Epithelial cell of proximal tubule (primary cell): ENCODE results near the gene NBEA. TPM values are rescaled to one million over a fixed set of nuclear protein-coding genes. Genes with fewer than 3 reads are reported as not detected.

Experiments used
- DNase-seq: peaks from one replicate; pipeline ENCODE4 v3.0.0-alpha.2; 2011; ENCODE audit warnings: low read depth
- H3K4me3 ChIP-seq: 2 replicates; pipeline ENCODE4 v1.5.1; 2011; ENCODE audit warnings: low read depth, mild to moderate bottlenecking, low read length
- total RNA-seq: library from RNA; depleted of rRNA; stranded (reverse); fragments of >200 nt; gene quantifications from 2 replicates; pipeline ENCODE4 v1.2.3, GENCODE V29; 2015
- TF ChIP-seq, protein P1 (sequence below): conservative IDR thresholded peaks from 2 replicates; pipeline ENCODE4 v1.5.1; 2012; ENCODE audit warnings: low read depth, mild to moderate bottlenecking, low read length

NBEA gene
- total RNA-seq, 1 donor from 2014 or later: 2.7 TPM

DNA sequence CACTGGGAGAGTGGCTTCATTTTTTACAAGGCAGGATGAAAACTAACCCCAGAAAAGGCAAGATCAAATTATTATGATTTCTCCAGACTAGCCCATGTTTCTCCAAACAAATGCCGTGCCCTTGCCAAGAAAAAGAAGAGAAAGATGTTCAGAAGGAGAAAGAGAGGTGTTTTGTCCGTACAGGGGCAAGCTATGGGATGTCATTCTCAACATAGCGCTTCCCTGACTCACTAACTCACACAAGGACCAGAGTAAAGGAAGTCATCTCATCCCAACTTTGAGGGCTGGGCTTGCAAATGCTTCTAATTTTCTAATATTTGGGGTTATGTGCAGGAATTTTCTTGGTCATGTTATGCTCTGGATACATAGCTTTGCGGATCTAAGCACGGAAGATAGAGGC, 758.6 kb downstream of the NBEA start:
- TF ChIP-seq, protein P1, sequence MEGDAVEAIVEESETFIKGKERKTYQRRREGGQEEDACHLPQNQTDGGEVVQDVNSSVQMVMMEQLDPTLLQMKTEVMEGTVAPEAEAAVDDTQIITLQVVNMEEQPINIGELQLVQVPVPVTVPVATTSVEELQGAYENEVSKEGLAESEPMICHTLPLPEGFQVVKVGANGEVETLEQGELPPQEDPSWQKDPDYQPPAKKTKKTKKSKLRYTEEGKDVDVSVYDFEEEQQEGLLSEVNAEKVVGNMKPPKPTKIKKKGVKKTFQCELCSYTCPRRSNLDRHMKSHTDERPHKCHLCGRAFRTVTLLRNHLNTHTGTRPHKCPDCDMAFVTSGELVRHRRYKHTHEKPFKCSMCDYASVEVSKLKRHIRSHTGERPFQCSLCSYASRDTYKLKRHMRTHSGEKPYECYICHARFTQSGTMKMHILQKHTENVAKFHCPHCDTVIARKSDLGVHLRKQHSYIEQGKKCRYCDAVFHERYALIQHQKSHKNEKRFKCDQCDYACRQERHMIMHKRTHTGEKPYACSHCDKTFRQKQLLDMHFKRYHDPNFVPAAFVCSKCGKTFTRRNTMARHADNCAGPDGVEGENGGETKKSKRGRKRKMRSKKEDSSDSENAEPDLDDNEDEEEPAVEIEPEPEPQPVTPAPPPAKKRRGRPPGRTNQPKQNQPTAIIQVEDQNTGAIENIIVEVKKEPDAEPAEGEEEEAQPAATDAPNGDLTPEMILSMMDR: no peak
- no peak overlapping the region for H3K4me3 ChIP-seq
- no peak for DNase-seq

GRCh38 chr13:35702316-35702715, 760.2 kb downstream of the NBEA start:
- DNase-seq: no peak
- no peak overlapping the region for H3K4me3 ChIP-seq
- TF ChIP-seq, protein P1: no peak

- TF ChIP-seq, protein P1: no peak
These were observed 761.0 kb downstream of the NBEA start for GRCh38 chr13:35703061-35703460.

DNA sequence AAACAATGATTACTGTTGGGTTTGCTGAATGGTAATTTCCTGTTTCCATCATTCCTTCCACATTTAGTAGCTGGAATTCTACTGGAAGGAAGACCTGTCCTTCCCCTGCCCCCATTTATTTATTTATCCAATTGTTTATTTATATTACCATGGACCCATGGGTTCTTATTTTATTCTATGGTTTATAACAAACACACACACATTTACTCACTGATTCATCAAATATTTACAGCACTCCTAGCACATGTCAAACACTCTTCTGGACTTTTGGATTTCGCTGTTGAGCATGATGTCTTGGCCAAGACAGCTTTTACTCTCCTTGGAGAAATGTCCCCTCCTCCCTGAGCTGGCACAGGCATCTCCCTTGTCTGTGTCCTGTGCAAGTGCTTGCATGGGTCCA, 762.3 kb downstream of the NBEA start:
- no peak for DNase-seq
- H3K4me3 ChIP-seq: no peak overlapping the region
- TF ChIP-seq, protein P1: no peak

More at GRCh38 chr13:35703061-35703460, 761.0 kb downstream of the NBEA start:
- no peak for DNase-seq
- no peak overlapping the region for H3K4me3 ChIP-seq

- H3K4me3 ChIP-seq: no peak overlapping the region
- no peak for DNase-seq
- TF ChIP-seq, protein P1: no peak
These were observed 764.2 kb downstream of the NBEA start for GRCh38 chr13:35706281-35706680.

- DNase-seq: no peak
- TF ChIP-seq, protein P1: no peak
These were observed 764.7 kb downstream of the NBEA start for GRCh38 chr13:35706721-35707120.

DNA sequence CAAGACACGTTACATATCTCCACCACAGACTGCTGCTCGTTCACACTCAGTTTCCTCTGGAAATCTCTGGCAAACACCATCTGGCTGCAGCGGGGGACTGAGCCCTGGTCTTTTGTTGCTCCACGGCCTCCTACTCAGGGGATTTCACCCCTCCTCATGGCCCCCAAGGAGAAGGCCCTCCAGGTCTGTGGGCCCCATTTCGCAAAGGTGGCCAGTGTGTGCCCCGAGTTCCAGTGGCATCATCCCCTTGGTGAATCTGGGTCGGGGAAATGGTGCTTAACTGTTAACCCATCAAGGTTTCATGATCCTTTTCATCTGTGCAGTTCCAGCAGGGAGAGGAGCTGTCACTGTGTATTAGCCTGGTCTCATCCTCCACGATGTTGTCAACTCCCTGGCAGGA, 769.8 kb downstream of the NBEA start:
- no peak for DNase-seq
- no peak overlapping the region for H3K4me3 ChIP-seq
- TF ChIP-seq, protein P1: no peak

More at GRCh38 chr13:35706721-35707120, 764.7 kb downstream of the NBEA start:
- no peak overlapping the region for H3K4me3 ChIP-seq
